Breast epithelium (tissue), 3 donors: ENCODE data around the gene DLG1.

Experiments
- POLR2AphosphoS5 ChIP-seq, 3 donors: sonication (generic); formaldehyde crosslinking; IDR thresholded peaks; one replicate each; pipeline ENCODE4 v1.6.1; 2017; ENCODE audit warnings: antibody characterized with exemption in 3 of 3
- TF ChIP-seq, protein P1 (sequence below), 3 donors: fragments of 450-650 bp; IDR thresholded peaks; one replicate each; pipeline ENCODE4 v1.5.1; 2016 to 2017; ENCODE audit warnings: antibody characterized with exemption in 3 of 3, mild to moderate bottlenecking in 3 of 3, moderate library complexity in 3 of 3

GRCh38 chr3:197169028-197169427 lies 129.4 kb downstream of the DLG1 start:
- TF ChIP-seq, protein P1, sequence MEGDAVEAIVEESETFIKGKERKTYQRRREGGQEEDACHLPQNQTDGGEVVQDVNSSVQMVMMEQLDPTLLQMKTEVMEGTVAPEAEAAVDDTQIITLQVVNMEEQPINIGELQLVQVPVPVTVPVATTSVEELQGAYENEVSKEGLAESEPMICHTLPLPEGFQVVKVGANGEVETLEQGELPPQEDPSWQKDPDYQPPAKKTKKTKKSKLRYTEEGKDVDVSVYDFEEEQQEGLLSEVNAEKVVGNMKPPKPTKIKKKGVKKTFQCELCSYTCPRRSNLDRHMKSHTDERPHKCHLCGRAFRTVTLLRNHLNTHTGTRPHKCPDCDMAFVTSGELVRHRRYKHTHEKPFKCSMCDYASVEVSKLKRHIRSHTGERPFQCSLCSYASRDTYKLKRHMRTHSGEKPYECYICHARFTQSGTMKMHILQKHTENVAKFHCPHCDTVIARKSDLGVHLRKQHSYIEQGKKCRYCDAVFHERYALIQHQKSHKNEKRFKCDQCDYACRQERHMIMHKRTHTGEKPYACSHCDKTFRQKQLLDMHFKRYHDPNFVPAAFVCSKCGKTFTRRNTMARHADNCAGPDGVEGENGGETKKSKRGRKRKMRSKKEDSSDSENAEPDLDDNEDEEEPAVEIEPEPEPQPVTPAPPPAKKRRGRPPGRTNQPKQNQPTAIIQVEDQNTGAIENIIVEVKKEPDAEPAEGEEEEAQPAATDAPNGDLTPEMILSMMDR (IDR thresholded peaks at IDR 0.05) = no peak
- TF ChIP-seq POLR2AphosphoS5 (IDR thresholded peaks at IDR 0.05) = no peak
